Frontal cortex (tissue), 4 donors: Measurements from ENCODE around the gene TKTL1. TPM values are rescaled to one million over a fixed set of nuclear protein-coding genes. Genes with fewer than 3 reads are reported as not detected.
"Not testable (repeated sequence)": the region's sequence is repeated elsewhere in the genome, so short reads cannot be mapped to it uniquely, and the experiment has no call there.

Experiments used
- DNase-seq, 2 donors: peaks; one replicate each; pipeline ENCODE4 v3.0.0; 2012; ENCODE audit warnings: low spot score in 2 of 2
- FAIRE-seq: peaks from 2 replicates; lab custom pipeline; 2012; peaks lifted over from hg19 to GRCh38; lab: Jason Lieb, UNC
- total RNA-seq: library from RNA; depleted of rRNA; stranded (reverse); fragments of >200 nt; gene quantifications from one replicate; pipeline ENCODE4 v1.2.3, GENCODE V29; 2014
- donor health status: control.
- donor health status: control.
- donor health status: control.

The TKTL1 gene
- total RNA-seq, 1 donor from 2014 or later, result 1.6 TPM

- FAIRE-seq, result no peak
- no peak for DNase-seq
Measured at GRCh38 chrX:154334496-154334895, 38.9 kb downstream of the TKTL1 start.

DNA sequence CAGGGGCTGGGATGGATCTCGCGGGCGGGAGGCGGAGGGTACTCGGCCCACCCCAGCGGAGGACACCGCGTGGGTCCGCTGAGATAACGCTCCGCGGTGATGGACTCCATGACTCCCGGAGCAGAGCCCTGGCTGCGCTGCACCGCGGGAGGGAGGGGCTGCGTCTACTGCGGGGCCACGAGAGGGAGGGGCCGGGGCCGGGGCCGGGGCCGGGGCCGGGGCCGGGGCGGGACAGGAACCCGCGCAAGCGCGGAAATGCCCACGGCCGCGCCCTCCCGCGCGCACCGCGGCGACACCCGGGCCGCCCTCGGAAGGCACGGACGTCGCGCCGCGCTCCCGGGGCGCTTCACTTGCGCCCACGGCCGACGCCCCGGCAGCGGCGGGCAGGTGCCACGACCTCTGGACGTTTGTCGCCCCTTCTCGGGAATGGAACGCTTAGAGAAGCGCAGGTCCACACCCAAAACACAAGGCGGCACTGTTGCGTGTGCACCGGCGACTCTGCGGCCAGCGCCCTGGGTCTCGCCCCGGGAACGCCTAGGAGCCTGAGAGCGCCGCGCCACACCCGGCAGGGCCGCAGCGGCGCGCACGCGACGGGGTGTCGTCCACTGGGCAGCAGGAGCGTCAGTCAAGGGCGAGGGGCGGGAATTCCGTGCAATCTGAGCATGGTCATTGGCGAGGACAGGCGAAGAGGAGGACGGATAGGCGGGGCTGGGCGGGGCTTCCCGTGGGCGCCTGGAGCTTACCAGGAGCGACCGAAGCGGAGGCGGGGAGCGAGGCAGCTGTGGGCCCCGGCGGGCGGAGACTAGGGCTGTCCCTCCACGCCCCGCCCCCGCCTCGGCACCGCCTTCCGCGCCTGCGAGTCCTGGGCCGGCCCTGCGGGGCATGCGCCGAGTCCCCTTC is 46.1 kb downstream of the TKTL1 start:
- FAIRE-seq, result not testable (repeated sequence)

GRCh38 chrX:154343063-154343462 is 47.5 kb downstream of the TKTL1 start:
- not testable (repeated sequence) for FAIRE-seq

More for the DNA sequence above, 46.1 kb downstream of the TKTL1 start:
- DNase-seq, result not testable (repeated sequence)

DNA sequence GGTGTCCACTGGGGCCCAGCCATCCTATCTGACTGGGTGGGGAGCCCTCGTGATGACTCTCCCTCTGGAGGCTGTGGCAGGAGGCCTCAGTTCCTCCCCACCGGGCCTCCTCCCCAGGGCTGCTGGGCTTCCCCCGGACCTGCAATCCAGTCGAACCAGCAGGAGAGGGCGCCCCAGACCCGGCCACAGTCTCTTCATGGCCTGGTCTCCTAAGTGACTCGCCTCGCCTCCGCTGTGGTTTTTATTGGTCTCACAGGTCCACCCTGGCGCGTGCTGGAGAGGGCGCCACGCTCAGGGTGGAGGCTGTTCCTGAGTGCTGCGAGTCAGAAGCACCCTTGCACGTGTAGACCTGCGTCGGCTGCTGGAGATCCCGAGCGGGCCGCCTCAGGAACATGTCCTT is 48.0 kb downstream of the TKTL1 start:
- FAIRE-seq, DNase-seq: not testable (repeated sequence)

More at GRCh38 chrX:154343063-154343462, 47.5 kb downstream of the TKTL1 start:
- DNase-seq, result not testable (repeated sequence)

DNA sequence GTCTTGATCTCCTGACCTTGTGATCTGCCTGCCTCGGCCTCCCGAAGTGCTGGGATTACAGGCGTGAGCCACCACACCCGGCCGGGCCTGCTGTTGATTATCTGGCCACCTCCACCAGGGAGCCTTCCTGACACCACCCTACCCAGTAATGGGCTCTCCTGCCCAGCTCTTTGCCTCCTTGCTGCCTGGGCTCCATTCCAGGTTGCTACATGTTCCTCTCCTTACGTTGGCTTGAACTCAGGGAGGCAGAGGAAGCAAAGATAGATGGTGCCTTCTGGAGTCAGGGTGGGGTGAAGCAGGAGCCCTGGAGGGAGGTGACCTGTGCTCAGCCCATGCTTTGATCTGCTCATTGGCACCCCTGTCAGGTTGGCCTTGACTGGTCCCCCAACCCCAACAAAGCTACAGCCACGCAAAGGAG is 52.5 kb downstream of the TKTL1 start:
- DNase-seq (no peak), FAIRE-seq (no peak)

DNA sequence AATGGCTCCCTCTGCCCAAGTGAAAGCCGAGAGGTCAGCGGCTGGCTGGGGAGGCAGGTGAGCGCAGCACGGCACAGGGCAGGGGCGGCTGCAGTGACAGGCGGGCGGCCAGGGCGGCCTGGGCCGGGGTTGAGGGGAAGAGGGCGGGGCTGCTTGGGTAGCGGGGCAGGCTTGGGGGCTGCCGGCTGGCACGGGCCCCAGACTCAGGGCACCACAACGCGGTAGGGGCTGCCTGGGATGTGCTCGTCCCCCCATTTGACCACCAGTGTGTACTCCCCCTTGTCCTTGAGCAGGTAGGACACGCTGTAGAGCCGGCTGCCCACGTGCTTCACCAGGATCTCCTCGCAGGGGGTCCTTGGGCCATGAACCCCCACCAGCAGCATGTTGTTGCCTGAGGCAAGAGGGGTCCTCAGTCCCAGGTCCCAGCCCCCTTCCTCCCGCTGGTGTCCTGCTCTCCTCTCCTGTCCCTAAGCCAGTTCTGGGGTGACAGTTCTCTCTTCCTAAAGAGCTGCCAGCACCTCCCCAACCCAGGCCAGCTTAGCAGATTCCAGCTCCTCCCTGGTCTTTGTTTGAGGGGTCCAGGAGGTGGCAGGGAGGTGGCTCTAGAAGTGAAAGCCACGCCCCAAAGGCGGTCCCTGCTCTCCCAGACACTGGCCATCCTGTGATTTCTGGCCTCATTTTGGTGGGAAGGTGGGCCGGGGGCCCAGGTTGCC is 53.2 kb downstream of the TKTL1 start:
- FAIRE-seq (no peak), DNase-seq (no peak)

GRCh38 chrX:154349359-154349935 is 53.9 kb downstream of the TKTL1 start:
- no peak for FAIRE-seq
- no peak for DNase-seq

DNA sequence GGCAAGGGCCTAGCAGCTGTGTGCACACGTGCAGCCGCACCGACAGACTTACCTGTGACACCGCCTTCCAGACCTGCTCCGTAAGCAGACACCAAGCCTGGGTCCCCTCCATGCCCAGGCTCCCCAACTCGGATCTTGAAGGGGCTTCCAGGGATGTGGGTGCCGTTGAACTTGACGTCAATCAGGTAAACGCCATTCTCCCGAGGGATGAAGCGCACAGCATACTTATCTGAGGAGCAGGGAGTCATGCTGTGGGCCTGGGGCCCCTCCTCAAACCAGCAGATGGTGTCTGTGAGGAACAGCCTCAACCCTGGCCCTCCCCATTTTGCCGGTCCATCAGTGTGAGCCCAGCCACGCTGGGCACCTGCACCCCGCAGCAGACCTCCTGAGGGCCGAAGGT is 54.4 kb downstream of the TKTL1 start:
- FAIRE-seq (no peak), DNase-seq (no peak)

DNA sequence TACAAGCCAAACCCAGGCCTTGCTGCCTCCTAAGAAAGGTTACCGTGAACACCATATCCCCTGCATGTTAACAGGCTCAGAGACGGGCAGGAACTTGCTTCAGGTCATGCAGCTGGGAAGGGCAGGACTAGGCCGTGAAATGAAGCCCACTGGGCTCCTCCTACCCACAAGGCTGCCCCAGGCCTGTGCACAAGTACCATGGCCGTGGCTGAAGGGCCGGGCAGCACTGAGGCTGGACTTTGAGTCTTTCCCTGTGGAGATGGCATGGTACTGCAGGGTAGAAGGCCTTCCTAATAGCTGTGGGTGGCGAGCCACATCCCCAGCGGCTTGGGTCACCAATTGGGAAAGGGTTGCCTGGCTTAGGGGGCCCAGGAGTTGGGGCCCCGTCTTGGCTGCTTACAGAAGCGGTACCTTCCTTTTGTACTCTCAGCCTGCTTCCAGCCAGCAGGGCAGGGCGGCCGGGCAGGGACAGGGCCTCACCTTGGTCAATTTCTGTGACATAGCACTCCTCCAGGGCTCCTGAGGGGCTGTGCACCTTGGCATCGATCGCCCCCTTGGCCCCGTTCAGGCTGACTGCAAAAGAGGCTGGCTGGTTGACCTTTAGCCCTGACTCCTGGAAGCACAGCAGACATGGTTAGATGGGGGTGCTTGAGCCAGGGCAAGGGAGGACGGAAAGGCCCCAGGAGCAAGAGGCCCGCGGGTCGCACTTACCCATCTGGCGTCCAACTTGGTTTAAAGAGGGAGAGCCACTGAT is 55.0 kb downstream of the TKTL1 start:
- DNase-seq, result no peak
- FAIRE-seq, result no peak

DNA sequence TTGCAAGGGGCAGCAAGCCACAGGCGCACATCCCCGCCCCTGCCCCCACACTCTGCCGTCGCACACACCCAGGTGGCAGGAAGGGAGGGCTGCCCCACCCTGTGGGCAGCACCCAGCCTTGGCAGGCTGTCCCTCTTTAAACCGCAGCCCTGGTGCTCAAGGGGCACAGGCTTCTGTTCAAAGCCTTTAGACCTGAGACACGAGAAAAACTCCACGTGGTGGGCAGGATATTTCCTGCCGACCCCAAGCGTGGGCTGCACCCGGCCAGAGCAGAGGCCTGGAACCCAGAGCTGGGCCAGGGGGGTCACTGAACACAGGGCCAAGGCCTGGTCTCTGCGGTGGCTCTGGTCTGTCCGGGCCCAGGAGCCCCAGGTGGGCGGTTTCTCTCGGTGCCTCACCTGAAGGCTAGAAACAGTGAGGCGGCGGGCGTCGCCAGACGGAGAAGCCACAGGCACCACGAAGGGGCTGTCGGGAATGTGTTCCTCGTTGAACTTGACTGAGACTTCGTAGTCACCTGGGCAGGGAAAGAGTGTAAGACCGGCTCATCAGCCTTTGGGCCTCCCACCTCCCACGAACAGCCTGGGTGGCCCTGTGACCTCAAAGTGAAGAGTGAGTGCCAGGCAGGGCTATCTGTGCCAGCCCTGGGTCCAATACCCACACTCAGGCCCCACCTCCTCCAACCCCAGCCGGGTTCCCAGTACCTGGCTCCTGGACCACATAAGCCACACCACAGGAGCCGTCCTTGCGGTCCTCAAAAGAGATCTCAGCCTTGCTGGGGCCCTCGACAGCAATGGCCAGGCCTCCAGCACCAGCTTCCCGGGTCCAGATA is 55.8 kb downstream of the TKTL1 start:
- no peak for FAIRE-seq
- DNase-seq, result no peak

DNA sequence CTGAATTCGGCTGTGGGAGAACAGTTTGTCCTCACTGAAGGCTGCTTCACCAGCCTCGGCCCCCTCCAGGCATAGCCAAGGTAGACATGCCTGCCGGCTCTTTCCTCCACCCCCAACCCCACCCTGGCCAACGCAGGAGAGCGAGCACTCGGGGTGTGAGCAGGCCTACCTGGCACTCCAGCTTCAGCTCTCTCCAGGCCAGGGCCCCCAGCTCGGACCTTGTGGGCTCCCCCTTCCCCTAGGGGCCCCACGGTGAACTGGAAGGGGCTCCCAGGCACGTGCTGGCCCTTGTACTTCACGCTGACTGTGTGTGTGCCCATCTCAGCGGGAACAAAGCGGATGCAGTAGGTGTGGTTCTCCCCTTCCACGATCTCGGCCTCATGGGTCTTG is 56.4 kb downstream of the TKTL1 start:
- DNase-seq (no peak), FAIRE-seq (no peak)

GRCh38 chrX:154352466-154352865 is 56.9 kb downstream of the TKTL1 start:
- FAIRE-seq (no peak), DNase-seq (no peak)

DNA sequence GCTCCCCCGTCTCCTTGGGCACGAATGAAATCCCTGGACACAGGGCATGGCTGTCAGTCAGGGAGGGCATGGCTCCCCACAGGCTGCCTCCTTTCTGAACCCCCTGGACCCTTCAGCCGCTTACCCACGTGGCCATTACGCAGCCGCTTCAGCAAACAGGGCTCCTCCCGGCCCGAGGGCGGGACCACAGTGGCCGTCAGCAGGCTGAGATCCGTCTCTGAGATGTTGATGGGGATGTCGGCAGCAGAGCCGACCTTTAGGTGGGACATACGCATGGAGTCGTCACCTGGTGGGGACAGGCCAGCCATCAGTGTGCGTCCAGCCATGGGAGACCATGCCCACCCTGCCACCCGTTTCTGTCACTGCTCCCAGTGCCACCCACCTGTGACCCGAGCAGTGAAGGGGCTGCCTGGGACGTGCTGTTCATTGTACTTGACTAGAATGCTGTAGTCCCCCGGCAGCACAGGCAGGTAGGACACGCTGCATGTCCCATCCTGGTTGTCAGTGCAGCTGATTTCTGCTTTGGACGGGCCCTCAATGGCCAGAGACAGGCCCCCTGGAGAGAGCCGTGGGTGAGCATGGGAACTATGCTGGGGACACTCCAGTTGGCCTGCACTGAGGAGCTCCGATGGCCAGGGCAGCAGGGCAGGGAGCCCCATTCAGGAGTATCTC is 57.7 kb downstream of the TKTL1 start:
- no peak for FAIRE-seq
- no peak for DNase-seq

GRCh38 chrX:154354013-154354412 is 58.4 kb downstream of the TKTL1 start:
- DNase-seq, result no peak
- FAIRE-seq, result no peak

- no peak for FAIRE-seq
Measured at GRCh38 chrX:154354516-154354915, 58.9 kb downstream of the TKTL1 start.

DNA sequence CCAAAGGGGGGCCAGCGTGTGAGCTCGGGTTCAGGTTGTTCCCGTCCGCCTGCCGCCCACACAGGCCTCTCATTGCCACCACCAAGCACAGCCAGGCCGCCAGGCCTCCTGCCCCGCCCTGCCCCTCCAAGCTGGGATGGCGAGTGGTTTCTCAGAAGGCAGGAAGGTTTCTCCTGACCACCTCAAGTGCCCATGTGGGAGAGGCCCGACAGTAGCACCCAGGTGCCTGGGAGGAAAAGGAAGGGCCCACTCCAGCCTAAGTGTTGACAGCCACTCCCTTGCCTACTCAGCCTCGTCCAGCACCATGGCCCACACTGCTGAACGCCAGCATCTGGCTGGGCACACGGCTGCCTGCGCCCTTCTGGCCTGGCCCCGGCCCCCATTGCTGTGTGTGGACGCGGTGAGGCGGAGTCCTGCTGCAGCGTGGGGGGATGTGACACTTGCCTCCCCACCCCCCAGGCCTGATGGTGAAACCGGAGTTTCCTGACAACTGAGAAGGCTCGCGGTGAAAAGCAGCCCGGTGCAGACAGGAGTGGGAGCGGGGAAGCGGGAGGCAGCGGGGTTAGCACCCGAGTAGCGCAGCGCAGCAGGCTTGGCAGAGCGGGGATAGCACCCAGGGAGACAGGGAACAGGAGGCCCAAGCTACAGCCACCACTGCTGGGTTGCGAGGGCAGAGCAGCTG is 59.6 kb downstream of the TKTL1 start:
- DNase-seq (no peak), FAIRE-seq (no peak)

More at GRCh38 chrX:154354516-154354915, 58.9 kb downstream of the TKTL1 start:
- DNase-seq, result no peak

DNA sequence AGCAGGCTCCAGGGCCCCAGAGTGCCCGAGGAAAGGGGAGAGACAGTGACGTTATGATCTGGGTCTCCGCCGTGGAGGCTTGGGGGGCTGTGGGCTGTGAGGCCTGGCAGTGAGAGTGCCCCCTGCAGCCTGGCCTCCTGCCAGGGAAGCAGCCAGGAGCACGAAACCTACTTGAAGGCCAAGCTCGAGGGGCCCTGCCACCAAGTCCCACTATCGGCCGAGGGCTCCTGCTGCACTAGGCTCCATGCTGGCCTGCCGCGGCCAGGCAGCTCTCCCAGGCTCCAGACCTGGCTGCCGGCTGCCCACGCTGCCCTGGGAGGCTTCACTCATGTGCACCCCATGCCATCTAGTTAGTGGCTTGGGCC is 60.2 kb downstream of the TKTL1 start:
- FAIRE-seq (no peak), DNase-seq (no peak)

- FAIRE-seq (no peak), DNase-seq (no peak)
Measured at GRCh38 chrX:154356596-154356995, 61.0 kb downstream of the TKTL1 start.
